Measurements from ENCODE around the gene CLIC5. TPM values are rescaled to one million over a fixed set of nuclear protein-coding genes. Genes with fewer than 3 reads are reported as not detected.

The CLIC5 gene
- polyA plus RNA-seq, 1 donor from 2014 or later, result 0.22 TPM

DNA sequence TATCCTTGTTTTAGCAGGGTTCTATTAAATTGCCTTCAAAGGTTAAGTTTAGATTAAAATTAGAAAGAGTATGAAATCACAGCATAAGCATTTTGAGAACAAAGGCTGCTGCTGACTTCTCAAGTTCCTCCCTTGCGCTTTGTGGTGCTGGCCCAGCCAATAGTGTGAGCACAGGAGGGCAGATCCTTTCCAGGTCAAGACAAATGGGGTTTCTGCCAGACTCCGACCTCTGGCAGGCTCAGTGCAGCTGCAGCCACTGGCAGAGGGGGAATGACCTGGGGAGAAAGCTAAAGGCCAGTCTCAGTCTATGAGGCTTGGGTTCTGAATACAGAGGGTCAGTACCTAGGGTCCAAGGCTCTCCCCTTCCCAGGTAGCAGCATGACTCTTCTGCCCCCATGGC is 27.0 kb downstream of the CLIC5 start:
- TF ChIP-seq, protein P1, sequence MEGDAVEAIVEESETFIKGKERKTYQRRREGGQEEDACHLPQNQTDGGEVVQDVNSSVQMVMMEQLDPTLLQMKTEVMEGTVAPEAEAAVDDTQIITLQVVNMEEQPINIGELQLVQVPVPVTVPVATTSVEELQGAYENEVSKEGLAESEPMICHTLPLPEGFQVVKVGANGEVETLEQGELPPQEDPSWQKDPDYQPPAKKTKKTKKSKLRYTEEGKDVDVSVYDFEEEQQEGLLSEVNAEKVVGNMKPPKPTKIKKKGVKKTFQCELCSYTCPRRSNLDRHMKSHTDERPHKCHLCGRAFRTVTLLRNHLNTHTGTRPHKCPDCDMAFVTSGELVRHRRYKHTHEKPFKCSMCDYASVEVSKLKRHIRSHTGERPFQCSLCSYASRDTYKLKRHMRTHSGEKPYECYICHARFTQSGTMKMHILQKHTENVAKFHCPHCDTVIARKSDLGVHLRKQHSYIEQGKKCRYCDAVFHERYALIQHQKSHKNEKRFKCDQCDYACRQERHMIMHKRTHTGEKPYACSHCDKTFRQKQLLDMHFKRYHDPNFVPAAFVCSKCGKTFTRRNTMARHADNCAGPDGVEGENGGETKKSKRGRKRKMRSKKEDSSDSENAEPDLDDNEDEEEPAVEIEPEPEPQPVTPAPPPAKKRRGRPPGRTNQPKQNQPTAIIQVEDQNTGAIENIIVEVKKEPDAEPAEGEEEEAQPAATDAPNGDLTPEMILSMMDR (IDR thresholded peaks at IDR 0.05; ENCODE audit: poor library complexity, severe bottlenecking), result no peak
- TF ChIP-seq SMC3 (conservative IDR thresholded peaks at IDR 0.05; ENCODE audit: poor library complexity), result no peak
- TF ChIP-seq MXI1 (conservative IDR thresholded peaks at IDR 0.05; ENCODE audit: poor library complexity, severe bottlenecking), result no peak
- no peak for TF ChIP-seq TAF1 (IDR thresholded peaks at IDR 0.05; ENCODE audit: low read depth)
- TF ChIP-seq EP300 (conservative IDR thresholded peaks at IDR 0.05; ENCODE audit: poor library complexity, severe bottlenecking), result no peak
- TF ChIP-seq, protein P2, sequence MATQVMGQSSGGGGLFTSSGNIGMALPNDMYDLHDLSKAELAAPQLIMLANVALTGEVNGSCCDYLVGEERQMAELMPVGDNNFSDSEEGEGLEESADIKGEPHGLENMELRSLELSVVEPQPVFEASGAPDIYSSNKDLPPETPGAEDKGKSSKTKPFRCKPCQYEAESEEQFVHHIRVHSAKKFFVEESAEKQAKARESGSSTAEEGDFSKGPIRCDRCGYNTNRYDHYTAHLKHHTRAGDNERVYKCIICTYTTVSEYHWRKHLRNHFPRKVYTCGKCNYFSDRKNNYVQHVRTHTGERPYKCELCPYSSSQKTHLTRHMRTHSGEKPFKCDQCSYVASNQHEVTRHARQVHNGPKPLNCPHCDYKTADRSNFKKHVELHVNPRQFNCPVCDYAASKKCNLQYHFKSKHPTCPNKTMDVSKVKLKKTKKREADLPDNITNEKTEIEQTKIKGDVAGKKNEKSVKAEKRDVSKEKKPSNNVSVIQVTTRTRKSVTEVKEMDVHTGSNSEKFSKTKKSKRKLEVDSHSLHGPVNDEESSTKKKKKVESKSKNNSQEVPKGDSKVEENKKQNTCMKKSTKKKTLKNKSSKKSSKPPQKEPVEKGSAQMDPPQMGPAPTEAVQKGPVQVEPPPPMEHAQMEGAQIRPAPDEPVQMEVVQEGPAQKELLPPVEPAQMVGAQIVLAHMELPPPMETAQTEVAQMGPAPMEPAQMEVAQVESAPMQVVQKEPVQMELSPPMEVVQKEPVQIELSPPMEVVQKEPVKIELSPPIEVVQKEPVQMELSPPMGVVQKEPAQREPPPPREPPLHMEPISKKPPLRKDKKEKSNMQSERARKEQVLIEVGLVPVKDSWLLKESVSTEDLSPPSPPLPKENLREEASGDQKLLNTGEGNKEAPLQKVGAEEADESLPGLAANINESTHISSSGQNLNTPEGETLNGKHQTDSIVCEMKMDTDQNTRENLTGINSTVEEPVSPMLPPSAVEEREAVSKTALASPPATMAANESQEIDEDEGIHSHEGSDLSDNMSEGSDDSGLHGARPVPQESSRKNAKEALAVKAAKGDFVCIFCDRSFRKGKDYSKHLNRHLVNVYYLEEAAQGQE (IDR thresholded peaks at IDR 0.05; ENCODE audit: borderline replicate concordance), result no peak
- no peak for TF ChIP-seq POLR2AphosphoS5 (IDR thresholded peaks at IDR 0.05)
- no peak for TF ChIP-seq RAD21 (conservative IDR thresholded peaks at IDR 0.05)
- TF ChIP-seq EZH2 (IDR thresholded peaks at IDR 0.05; ENCODE audit: borderline replicate concordance, insufficient read depth, low read length, poor library complexity, severe bottlenecking), result no peak
- H3K27ac ChIP-seq (ENCODE audit: low read length), result no peak overlapping the region
- H3K4me2 ChIP-seq (ENCODE audit: low read length), result no peak overlapping the region
- H3K9me2 ChIP-seq (ENCODE audit: insufficient read depth, low read length), result no peaks in the 10 kb centered on the region
- H3K27me3 ChIP-seq (ENCODE audit: insufficient read depth, low read depth, low read length), result no peaks in the 10 kb centered on the region
- no peak overlapping the region for H3K9ac ChIP-seq (ENCODE audit: low read length)
- no peaks in the 10 kb centered on the region for H3K79me2 ChIP-seq (replicated peaks; ENCODE audit: insufficient read depth, low read length)
- no peaks in the 10 kb centered on the region for H3K36me3 ChIP-seq (ENCODE audit: insufficient read depth, low read length)
- no peaks in the 10 kb centered on the region for H3F3A ChIP-seq (ENCODE audit: insufficient read depth, low read length, poor library complexity, severe bottlenecking)
- H4K20me1 ChIP-seq (ENCODE audit: insufficient read depth), result no peaks in the 10 kb centered on the region
- H3K9me3 ChIP-seq (ENCODE audit: low read length), result no peaks in the 10 kb centered on the region
- no peak overlapping the region for H2AFZ ChIP-seq (ENCODE audit: low read depth, low read length)
- no peak overlapping the region for H3K4me3 ChIP-seq (ENCODE audit: low read length)

DNA sequence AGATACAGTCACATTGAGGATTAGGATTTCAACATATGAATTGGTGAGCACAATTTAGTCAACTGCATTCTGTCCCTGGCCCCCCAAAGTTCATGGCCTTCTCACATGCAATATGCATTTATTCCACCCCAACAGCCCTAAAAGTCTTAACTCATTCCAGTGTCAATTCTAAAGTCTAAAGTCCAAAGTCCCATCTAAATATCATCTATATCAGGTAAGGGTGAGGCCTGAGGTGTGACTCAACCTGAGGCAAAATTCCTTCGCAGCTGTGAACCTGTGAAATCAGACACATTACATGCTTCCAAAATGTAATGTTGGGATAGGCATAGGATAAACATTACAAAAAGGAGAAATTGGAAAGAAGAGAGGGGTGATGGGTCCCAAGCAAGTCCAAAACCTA is 27.8 kb downstream of the CLIC5 start:
- H3F3A ChIP-seq (ENCODE audit: insufficient read depth, low read length, poor library complexity, severe bottlenecking), result no peaks in the 10 kb centered on the region
- no peak overlapping the region for H2AFZ ChIP-seq (ENCODE audit: low read depth, low read length)
- no peak overlapping the region for H3K27ac ChIP-seq (ENCODE audit: low read length)
- TF ChIP-seq SMC3 (conservative IDR thresholded peaks at IDR 0.05; ENCODE audit: poor library complexity) (no peak), MXI1 (conservative IDR thresholded peaks at IDR 0.05; ENCODE audit: poor library complexity, severe bottlenecking) (no peak), RAD21 (conservative IDR thresholded peaks at IDR 0.05) (no peak), EP300 (conservative IDR thresholded peaks at IDR 0.05; ENCODE audit: poor library complexity, severe bottlenecking) (no peak), TAF1 (IDR thresholded peaks at IDR 0.05; ENCODE audit: low read depth) (no peak), POLR2AphosphoS5 (IDR thresholded peaks at IDR 0.05) (no peak), EZH2 (IDR thresholded peaks at IDR 0.05; ENCODE audit: borderline replicate concordance, insufficient read depth, low read length, poor library complexity, severe bottlenecking) (no peak)
- TF ChIP-seq, protein P1 (IDR thresholded peaks at IDR 0.05; ENCODE audit: poor library complexity, severe bottlenecking), result no peak
- TF ChIP-seq, protein P2 (IDR thresholded peaks at IDR 0.05; ENCODE audit: borderline replicate concordance), result no peak
- H3K9me3 ChIP-seq (ENCODE audit: low read length), result no peaks in the 10 kb centered on the region
- no peaks in the 10 kb centered on the region for H3K27me3 ChIP-seq (ENCODE audit: insufficient read depth, low read depth, low read length)
- H3K4me2 ChIP-seq (ENCODE audit: low read length), result no peak overlapping the region
- no peaks in the 10 kb centered on the region for H3K9me2 ChIP-seq (ENCODE audit: insufficient read depth, low read length)
- H3K79me2 ChIP-seq (replicated peaks; ENCODE audit: insufficient read depth, low read length), result no peaks in the 10 kb centered on the region
- H3K9ac ChIP-seq (ENCODE audit: low read length), result no peak overlapping the region
- no peak overlapping the region for H3K4me3 ChIP-seq (ENCODE audit: low read length)
- H3K36me3 ChIP-seq (ENCODE audit: insufficient read depth, low read length), result no peaks in the 10 kb centered on the region
- no peaks in the 10 kb centered on the region for H4K20me1 ChIP-seq (ENCODE audit: insufficient read depth)
